Gastroesophageal sphincter (tissue), 3 donors: Measurements from ENCODE around the gene MTUS2.

Experiments used
- POLR2A ChIP-seq, 2 donors: fragments of 450-650 bp; IDR thresholded peaks; one replicate each; pipeline ENCODE4 v1.6.1; 2017; ENCODE audit warnings: antibody characterized with exemption in 2 of 2, mild to moderate bottlenecking in 2 of 2, moderate library complexity in 1 of 2
- TF ChIP-seq, protein P1 (sequence below), 4 experiments: fragments of 200-600 bp in 2 of 4; fragments of 450-650 bp in 2 of 4; sonication (generic) in 1 of 4; IDR thresholded peaks; one replicate each; pipeline ENCODE4 v1.5.1; 2017 to 2019; ENCODE audit warnings: antibody characterized with exemption in 4 of 4, mild to moderate bottlenecking in 2 of 4, moderate library complexity in 2 of 4

DNA sequence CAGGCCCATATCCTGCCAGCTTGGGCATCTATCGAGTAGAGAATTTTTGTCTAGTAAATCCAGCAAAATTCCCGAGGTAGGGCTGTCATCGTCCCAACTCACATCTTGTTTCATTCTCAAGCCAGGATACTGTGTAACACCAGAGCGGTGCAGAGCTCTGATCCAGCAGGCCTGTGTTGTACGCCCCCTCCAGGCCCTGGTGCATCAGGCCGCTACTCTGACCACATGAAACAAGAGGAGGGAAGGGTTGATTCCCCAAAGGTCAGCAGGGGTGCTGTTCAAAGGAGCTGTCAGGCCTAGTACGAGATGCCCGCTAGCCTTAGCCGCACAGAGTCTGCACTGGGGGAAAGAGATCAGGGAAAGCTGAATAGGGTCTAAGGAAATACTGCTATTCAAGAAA is 499.3 kb downstream of the MTUS2 start:
- TF ChIP-seq, protein P1, sequence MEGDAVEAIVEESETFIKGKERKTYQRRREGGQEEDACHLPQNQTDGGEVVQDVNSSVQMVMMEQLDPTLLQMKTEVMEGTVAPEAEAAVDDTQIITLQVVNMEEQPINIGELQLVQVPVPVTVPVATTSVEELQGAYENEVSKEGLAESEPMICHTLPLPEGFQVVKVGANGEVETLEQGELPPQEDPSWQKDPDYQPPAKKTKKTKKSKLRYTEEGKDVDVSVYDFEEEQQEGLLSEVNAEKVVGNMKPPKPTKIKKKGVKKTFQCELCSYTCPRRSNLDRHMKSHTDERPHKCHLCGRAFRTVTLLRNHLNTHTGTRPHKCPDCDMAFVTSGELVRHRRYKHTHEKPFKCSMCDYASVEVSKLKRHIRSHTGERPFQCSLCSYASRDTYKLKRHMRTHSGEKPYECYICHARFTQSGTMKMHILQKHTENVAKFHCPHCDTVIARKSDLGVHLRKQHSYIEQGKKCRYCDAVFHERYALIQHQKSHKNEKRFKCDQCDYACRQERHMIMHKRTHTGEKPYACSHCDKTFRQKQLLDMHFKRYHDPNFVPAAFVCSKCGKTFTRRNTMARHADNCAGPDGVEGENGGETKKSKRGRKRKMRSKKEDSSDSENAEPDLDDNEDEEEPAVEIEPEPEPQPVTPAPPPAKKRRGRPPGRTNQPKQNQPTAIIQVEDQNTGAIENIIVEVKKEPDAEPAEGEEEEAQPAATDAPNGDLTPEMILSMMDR (IDR thresholded peaks at IDR 0.05) = no peak
- TF ChIP-seq POLR2A (IDR thresholded peaks at IDR 0.05) = no peak
